Stimulated activated CD8-positive, alpha-beta memory T cell treated with anti-CD3 and anti-CD28 coated beads, Interleukin-12 subunit alpha, Interleukin-12 subunit beta, amount 100 ng/mL, for 1 hour (primary cell): ENCODE results near the gene XPNPEP1.
A peak's percentile ranks its signal among the peaks of the same experiment; 100 is the strongest.

Source experiments
- DNase-seq: peaks from one replicate; pipeline ENCODE4 v3.0.0-alpha.2; 2020; ENCODE audit warnings: low read depth

Gene XPNPEP1

DNA sequence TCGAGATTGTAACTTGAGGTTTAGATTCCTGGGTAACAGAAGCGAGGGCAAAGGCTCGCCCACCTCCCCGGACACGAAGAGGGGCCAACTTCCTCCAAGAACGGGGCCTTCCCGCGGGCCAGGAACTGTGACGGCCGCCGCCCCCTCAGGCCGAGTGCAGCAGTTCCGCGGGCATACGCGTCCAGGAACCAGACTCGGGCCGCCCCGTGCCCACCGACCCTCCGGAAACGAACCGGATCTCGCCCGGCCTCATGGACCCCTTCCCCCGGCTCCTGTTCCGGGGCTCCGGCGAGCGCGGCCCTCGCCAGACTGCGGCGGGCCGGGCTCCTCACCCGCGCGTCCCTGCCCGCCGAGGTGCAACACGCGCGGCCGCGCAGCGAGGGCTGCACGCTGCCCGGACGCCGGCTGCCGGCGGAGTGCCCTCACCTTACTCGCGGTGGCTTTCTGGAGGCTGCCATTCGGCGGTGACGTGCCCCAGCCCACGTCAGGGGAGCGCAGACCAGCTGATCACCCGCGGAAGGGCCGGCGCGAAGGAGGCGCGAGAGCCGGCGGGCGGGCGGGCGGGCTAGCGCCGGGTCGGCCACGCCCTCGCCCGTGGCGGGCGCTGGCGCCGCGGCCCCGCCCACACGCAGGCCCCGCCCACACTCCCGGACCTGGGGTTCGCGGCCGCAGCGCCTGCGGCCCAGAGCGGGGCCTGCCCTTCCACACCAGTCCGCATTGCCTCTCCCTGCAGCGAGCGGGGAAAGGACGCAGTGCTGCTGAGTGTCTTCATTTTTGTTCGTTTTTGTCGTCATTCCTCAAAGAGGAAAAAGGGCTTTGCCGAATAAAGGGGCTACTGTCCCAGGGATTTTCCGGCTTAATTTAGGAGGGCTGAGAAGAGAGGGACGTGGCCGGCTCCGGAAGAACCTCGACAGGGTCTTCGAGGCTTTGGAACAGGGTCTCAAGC, at the start of gene XPNPEP1:
Gene XPNPEP1 (minus strand): TSS at position 536 of the 946 bp plus-strand sequence. CDS start 78 bp downstream, at position 458.
- DNase-seq, result peak; percentile 57

DNA sequence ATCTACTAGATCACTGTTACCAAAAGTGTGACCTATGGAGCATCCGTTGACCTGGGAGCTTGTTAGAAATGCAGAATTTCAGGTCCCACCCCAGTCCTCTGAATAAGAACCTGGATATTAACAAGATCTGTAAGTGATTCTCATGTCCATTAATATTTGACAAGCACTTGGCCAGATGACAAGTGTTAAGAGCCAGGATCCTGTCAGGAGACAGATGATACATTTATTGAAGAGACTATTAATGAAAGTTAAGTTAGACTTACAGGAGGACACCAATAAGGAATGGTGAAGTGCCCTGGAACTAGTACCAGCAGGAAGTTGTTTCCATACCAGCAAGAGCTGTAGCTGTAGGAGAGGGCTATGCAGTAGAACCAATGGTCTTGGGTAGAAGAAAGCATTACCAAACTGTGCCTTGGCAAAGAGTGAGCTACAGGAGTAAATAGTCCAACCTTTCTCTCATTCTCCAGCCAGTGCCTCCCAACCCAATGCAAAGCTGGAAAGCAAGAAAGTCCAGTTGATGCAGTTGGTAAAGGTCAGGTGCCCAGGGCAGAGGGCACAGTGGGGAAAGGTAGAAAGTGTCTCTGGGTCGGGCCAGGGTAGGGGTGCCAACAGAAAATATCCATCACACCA, 49.2 kb upstream of the XPNPEP1 start:
- no peak for DNase-seq

DNA sequence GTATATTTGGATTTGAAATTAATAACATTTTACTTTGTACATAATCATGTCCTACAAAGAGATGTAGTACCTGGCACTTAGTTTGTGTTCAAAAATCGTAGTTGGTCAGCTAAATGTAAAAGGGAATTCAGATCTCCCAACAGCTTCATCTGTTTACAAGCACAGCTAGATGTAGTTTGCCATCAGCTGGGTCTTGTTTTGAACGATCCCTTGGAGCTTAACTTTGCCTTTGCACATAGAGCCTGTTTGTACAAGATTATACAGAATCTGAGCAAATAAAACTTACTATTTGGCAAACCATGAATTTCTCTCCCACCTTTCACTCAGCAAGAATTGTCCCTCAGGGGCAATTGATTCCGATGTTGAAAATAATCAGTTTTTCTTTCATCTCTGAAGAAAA, 48.3 kb upstream of the XPNPEP1 start:
- DNase-seq, result no peak

DNA sequence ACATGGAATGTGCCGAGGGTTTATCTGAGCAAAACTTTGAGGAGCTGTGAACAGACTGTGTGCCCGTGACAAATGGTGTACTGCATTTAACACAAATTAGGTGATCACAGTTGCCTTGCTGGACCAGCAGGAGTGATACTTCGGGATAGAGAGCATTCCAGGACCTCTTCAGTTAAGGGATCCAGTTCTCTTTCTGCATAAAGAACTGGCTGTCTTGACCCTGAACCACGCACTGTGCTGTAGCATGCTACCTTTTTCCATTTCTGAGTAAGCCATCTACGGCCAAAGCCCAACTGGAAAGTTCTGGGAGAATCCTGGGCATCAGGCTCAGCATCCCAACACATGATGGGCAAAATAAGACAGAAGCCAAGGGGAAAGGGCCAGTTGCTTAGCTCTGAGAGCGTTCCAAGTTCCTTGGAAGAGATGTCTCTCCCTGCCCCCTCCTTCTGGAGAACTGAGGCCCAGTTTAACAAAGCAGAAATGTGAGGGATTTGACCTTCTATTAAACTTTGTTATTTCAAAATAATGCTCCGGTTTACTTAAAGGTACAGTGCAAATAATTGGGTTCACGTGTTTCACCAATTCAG, 46.5 kb upstream of the XPNPEP1 start:
- no peak for DNase-seq

DNA sequence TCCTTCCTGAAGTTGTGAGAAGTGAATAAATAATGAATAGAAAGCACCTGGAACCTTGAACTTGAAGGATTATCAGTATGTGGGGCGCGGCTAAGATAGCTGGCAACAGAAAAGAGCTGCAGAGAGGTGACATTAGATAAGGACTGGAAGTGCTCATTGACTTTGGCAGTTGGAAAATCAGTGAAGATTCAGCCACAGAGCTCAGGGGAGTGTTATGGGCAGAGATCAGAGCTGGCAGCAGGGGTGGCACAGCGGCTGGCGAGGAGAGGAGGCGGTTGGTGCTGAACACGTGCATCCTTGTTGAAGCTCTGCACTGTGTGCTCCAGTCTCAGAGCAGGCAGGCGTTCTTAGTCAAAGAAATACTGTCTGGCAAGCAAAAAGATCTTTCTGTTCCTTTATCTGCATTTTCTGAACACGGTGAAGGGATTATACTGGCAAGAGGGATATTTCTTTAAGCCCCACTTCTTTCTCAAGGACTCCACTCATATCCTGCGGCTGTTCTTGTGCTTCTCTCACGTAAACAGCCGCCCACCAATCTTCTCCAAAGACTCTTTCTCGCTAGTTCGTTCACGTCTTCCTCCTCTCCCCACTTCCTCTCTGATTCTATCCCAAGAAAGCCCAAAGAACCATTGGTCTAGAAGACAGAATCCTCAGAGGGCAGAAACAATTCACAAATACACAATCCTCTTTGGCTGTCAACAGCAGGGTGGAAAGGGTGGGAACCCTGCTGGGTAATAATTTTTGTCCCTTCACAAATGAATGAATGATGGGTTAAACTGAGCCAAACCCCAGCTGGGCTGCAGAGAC, 45.8 kb upstream of the XPNPEP1 start:
- DNase-seq, result no peak

DNA sequence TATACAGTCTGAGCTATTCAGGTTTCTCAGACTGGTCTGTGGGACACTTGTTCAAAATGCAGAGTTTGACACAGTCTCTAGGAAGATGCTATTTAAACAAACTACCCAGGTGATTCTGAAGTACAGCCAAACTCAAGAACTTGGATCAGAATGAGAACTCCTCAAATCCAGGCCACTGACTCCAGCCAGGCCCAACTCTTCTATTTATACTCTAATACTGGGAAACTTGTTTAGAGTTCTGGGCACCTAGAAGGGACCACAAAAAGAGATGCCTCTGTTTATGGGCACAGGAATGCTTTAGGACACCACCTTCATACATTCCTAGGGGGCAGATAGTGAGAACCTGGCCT, 44.4 kb upstream of the XPNPEP1 start:
- no peak for DNase-seq

DNA sequence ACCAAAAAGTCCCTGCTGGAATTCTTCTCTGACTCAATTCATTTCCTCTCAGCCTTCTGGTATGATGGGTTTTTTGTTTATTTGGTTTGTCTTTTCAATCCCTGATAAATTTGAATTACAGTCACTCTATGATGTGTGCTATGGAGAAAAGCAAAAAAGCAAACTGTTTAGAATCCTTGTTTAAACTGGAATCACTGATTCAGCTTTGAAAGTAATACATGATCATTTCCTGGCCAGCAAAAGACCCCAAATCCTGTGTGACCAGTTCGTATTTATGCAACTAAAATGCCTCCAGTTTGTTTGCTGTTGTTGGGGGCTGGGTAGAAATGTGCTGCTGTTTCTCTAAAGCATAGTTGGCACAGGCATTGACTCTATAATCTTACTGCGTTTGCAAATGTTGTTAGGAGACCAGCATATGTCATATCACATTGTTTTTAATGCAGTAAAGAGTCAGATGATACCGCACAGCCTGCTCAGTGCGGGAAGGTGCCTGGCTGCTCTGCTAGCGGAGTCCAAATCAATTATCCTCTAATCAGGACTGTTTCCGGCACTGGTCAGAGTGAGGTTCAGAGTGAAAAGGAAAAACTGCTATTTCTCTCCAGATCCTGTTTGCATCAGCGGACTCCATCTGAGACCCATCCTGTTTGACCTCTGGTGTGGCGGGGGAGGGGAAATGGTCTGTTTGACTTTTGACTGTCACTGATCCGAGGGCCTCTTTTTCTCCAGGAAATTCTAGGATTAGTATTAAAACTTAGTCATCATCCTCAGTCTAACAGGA, 43.8 kb upstream of the XPNPEP1 start:
- DNase-seq, result no peak

DNA sequence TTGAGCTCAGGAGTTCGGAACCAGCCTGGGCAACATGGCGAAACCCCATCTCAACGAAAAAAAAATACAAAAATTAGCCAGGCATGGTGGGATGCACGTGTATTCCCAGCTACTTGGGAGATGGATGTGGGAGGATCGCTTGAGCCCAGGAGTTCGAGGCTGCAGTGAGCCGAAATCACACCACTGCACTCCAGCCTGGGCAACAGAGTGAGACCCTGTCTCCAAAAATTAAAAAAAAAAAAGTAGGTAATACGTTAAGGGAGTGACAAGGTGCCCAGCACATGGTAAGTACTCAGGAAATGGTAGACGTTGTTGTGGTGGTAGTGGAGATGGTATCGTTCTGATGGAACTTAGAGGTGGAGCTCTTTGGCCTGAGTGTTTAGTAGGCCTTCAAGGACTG, 41.0 kb upstream of the XPNPEP1 start:
- no peak for DNase-seq

DNA sequence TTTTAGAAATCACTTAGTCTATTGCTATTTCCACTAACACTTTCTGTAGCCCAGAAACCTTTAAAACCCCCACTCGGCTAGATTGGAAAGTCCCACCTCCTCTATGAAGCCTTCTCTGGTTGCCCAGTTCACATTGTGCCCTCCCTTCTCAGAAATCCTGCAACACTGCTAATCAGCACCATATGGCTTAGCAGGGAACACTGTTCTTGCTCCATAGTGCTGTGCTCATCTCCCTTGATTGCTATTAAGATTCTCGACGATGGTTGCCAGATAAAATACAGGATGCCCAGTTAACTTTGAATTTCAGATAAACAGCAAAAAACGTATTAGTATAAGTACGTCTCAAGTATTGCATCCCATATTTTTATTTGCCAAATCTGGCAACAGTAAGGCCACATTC, 40.1 kb upstream of the XPNPEP1 start:
- no peak for DNase-seq

DNA sequence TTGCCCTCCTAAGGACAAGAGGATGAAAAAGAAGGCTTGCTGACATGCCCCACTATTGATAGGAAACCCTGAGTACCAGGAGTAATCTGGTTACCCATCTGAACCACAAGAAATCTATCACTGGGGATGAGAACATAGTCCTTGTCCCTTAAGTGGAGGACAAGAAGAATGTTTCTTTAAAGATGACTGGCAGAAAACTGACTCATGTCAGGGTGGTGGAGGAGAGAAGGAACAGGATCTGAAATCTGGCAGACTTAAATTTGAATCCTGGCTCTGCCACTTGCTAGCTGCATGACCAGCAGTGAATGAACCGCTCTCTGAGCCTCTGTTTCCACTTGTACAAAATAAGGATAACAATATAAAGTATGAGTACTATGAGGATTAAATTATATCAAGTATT, 38.9 kb upstream of the XPNPEP1 start:
- no peak for DNase-seq

DNA sequence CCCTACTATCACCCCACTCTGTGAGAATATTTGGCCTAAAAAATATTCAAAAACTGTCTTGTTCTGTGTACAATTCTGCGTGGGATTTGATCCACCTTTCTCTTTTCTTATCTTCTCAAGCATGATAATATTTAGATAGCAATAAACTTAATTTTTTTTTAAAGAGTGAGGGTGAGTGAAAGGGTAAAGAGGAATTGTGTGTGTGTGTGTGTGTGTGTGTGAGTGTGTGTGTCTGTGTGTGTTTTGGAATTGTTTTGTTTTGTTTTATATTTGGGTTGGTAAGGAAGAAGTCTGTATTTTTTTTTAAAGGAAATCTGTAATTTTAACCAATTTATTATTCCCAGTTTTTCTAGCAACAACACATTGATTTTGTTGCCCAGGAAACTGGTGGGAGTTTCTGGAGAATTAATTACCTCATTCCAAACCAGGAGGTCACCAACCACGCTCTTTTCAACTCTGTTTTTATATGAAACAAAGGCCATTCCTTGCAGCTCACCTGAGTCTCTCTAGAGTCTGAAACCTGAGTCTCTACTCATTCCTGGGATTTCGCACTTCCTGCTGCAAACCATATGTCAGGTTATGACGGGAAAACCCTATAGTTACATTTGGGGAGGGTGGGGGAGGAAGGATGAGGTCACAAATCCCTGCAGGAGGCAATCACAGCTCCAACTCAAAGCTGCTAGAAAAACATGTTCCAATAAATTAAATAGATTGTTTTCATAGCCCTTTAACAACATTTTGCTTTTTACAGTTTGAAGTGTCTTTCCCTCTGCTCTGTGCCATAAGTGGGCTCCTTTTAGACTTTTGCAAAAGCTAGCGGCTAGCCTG, 38.1 kb upstream of the XPNPEP1 start:
- no peak for DNase-seq

DNA sequence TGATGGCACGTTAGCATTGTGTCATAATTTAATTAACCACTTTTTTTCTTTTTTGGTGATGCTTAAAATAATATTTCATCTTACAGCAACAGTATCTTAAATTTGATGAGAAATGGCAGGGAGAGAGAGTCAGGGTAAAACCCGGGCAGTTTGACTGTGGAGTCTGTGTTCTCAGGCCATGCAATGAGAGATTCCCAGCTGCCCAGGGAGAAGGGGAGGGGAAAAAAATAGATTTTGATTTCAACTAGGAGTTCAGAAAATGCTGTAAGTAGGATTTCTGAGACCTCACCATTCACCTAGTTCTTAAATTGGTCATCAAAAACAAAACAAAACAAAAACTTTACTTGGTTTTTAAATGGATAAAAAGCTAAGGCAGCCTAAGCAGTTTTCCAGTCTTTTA, 37.4 kb upstream of the XPNPEP1 start:
- no peak for DNase-seq

DNA sequence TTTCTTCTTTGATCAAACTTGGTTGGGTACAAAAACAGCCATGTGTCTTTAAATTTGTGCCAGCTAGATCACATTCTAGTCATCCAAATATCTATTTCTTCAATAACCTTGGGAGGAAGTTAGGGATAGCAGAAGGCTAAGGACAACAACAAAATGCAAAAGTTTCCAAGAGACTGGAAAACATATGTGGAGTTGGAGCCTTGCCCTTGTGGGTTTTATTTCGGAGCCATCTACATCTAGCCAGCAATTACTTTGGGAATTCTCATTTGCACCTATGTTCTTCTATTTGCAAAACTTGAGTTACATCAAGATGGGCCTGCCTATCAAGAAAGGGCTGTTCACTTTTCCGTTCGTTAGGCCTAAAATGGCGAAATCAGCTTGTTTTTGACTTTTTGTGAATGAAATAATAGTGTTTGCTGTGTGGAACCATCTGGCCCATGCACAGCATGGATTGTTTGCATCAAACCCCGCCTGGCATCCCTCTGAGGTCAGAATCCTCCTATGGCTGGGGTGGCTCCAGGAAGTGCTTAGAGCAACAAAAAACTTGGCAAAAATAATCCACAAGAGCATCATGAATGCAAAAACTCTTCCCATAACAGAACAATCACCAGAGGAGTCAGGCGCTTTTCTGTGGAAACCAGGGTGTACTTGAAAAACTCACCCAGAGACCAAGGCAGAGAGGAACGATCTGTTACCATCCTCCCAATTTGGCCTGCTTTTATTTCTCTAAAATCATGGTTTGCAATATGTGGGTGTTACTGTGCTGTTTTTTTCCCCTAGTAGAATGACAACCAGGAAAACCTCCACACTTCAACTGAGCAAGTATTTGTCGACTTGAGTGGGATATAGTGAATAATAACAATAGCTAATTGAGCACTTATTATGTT, 36.2 kb upstream of the XPNPEP1 start:
- no peak for DNase-seq

DNA sequence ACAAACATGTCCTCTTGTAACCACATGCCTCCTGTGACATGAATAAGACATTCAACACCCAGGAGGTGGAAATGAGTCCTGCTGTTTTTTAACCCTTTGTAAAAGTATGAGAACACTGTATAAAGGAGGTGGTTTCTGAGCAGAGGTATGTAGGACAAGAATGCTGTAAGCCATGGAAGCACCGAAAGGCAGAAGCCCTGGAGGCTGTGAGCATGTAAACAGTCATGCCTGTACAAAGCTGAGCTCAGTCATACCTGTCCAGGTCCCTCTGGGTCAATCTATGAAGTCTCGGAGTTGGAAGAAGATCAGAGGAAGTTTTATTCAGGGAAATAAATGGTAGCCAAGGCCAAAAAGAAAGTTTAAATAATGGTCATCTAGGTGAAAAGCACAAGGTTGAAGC, 34.7 kb upstream of the XPNPEP1 start:
- no peak for DNase-seq

DNA sequence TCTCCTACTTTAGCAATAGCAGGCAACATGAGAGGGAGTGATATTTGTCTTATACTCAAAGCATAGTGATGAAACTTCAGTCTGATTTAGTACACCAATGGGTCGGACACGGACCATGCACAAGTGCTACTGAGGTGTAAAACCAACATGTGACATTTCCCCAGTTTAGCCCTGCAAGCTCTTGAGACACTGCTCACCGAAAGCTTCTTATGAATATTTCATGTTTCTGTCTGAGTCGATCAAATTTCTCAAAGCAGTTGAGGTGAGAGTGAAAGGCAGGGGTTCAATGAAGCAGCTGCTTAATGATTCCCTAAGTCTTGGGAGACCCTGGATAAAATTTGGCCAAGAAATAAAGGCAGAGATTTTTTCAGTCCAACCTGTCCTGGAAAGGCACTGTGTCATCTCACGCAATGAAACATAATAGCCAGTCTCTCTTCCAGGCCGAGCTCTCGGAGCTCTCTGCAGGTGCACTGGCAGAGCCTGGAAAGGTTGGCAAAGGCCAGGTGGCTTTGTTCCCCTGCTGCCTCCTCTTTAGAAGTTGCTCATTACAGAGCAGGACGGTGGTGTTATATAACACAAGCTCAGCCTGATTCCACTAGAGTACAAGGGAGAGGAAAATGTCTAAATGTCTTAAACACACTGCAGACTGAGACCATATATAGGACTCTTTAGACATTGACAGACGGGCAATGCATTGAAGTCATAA, 33.9 kb upstream of the XPNPEP1 start:
- no peak for DNase-seq

DNA sequence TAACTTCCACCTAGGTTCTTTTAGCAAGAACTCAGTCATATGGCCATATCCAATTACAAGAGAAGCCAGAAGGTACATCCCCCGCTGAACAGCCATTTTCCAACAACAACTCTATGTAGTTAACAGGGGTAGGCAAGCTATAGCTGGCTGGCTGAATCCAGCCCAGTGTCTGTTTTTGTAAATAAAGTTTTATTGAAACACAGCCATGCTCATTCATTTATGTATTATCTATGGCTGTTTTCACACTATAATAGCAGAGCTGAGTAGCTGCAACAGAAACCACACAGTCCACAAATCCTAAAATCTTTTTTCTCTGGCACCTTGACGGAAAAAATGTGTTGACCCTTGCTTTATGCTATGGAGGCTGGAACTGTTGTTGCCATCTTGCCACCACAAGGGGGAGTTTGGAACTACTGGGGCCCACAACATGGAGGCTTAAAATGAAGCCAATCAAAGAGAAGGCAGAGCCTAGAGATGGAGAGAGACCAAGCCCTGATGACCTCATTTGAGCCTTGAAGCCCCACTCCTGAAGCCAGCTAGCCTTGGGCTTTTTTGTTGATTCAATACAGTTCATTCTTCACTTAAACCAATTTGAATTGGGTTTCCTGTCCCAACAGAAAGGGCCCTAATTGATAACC, 33.3 kb upstream of the XPNPEP1 start:
- no peak for DNase-seq

DNA sequence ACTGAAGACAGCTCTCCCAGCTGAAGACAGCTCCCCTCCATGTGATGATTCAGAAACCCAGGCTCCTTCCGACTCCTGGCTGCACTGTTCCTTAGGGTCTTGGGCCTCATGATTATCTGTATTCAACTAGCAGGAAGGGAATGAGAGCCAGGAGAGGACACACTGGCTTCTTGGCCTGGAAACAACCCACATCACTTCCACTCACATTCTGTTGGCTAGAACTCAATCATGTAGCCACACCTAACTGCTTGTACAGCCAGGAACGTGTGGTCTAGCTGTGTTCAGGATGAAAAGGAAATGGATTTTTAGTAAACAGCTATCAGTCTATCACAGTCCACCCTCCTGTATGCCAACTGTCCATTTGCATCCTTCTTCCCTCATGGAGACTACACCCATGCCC, 30.5 kb upstream of the XPNPEP1 start:
- DNase-seq, result no peak

DNA sequence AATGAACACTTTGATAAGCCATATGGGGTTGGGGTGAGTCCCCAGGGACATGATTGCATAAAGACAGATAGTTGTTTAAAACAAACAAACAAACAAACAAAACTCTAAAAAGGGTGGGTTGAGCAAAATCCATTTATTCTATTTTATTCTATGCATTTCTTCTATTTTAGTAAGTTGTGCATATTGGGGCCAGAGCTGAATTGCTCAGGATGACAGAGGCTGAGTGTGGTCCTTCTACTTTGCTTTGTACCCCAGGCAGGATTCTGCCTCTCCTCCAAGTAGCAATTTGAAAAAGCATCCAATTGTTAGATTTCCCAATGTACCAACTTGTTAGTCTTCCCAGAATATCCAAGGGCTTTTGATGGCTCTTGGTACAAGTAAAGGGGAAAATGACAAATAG, 29.2 kb upstream of the XPNPEP1 start:
- no peak for DNase-seq
